ENCODE results near the gene KDM5B.
A peak's percentile ranks its signal among the peaks of the same experiment; 100 is the strongest.

KDM5B gene

GRCh38 chr1:202685641-202686040 is 122.6 kb downstream of the KDM5B start:
- peak; percentile 12 for DNase-seq (ENCODE audit: low read depth)

- no peak for DNase-seq (ENCODE audit: low read depth)
Measured at GRCh38 chr1:202684716-202685115, 123.5 kb downstream of the KDM5B start.

- DNase-seq (ENCODE audit: low read depth) = no peak
Measured at GRCh38 chr1:202683029-202683428, 125.2 kb downstream of the KDM5B start.

- no peak for DNase-seq (ENCODE audit: low read depth)
Measured at GRCh38 chr1:202682477-202682876, 125.7 kb downstream of the KDM5B start.

GRCh38 chr1:202681736-202682420 is 126.3 kb downstream of the KDM5B start:
- DNase-seq (ENCODE audit: low read depth) = no peak

GRCh38 chr1:202680586-202681352 is 127.5 kb downstream of the KDM5B start:
- no peak for DNase-seq (ENCODE audit: low read depth)

GRCh38 chr1:202679406-202680177 is 128.6 kb downstream of the KDM5B start:
- DNase-seq (ENCODE audit: low read depth) = no peak

- DNase-seq (ENCODE audit: low read depth) = no peak
Measured at GRCh38 chr1:202677433-202677832, 130.8 kb downstream of the KDM5B start.
